CD4-positive, alpha-beta T cell treated with Interleukin-17A for 4 hours (primary cell): ENCODE results near the gene CHRDL2.
A peak's percentile ranks its signal among the peaks of the same experiment; 100 is the strongest.
"Not testable (repeated sequence)": the region's sequence is repeated elsewhere in the genome, so short reads cannot be mapped to it uniquely, and the experiment has no call there.

Source experiments
- DNase-seq: peaks from one replicate; pipeline ENCODE4 v3.0.0-alpha.2; 2020; ENCODE audit warnings: mixed read lengths

The CHRDL2 gene

DNA sequence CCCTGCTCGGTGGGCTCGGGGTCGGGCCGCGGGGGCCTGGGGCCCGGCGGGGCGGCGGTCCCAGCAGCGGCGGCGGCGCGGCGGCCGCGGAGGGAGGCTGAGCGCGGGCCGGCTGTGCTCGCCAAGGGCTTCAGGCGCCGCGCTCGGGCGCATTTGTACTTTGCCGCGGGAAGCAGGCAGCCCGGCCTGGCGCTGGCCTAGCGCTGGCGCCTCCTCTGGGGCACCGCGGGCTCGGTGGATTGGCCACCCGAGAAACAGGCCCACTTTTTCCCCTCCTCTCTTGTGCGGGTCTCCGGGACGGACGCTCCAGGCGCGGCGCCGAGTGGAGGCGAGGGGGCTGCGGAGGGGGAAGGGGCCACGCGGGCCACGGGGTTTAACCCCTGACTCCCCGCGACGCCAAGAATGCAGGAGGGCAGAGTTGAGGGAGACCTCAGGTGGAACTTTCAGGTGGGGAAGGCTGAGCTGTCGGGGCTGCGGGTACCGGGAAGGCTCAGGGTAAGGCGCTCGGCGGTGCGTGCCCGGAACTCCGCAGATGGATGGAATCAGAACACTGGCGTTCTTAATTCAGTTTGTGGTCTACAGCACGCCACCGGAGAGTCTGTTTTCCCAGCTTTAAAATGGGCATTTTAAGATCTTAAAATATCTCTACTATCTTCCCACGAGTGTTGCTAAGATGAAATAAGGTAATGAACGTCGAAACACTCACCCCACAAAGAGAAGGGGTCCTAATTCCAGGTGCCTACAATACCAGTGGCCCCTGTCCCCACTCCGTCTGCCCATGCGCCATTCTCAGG is at the start of gene CHRDL2:
Gene CHRDL2, minus strand, starts transcription at position 126 of the 794 bp plus-strand sequence. CDS start 538 bp downstream, outside the sequence.
- DNase-seq, result no peak

- no peak for DNase-seq
These were observed 49.2 kb upstream of the CHRDL2 start for GRCh38 chr11:74780248-74781005.

DNA sequence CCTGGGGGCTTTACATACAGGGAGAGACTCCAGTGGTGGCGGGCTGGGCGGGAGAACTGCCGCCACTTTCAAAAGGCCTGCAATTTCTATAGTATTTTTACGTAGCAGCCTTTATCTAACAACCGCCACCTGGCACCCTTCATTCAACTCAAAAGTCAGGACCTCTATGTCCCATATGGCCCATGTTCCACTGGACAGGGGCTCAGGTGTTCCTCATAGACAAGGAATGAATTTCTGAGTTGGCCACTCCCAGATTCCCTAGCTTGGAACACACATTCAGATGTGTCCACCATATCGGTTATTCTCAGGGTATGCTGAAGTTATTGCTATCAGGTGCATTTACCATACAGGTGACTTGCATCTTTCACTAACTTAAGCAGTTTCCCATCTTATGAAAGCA is 47.4 kb upstream of the CHRDL2 start:
- DNase-seq, result no peak

DNA sequence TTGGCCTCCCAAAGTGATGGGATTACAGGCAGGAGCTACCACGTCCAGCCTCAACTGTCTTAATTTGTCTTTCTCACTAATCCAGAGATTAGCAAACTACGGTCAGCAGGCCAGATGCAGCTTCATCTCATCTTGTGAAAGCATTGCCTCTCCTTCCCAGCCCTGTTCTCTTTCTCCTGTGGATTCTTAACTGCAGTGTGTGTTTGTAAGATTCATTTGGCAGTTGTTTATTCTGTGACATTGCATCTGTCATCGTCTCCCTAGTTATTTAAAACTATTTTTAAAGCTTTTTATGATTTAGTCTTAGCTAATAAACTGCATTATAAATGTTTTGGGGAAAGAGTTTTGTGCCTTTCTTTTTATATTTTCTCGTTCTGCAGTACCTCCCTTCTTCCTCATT is 46.7 kb upstream of the CHRDL2 start:
- no peak for DNase-seq

DNA sequence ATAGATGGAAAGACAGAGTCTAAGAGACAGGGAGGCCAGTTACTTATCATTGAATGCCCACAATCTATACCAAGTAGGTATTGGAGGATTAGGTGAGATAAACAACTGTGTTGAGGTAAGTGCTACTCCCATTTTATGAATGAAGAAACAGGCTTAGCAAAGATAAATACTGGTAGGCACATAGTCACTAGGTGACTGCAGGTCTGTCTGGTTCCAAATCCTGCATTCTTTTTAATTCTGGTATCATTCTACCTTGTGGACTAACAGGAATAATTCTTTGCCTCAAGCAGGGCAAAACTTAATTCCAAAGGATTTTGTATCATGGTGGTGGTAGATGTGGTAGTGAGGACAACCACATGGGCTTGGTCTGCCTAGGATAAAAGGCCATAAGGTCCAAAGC is 45.8 kb upstream of the CHRDL2 start:
- no peak for DNase-seq

DNA sequence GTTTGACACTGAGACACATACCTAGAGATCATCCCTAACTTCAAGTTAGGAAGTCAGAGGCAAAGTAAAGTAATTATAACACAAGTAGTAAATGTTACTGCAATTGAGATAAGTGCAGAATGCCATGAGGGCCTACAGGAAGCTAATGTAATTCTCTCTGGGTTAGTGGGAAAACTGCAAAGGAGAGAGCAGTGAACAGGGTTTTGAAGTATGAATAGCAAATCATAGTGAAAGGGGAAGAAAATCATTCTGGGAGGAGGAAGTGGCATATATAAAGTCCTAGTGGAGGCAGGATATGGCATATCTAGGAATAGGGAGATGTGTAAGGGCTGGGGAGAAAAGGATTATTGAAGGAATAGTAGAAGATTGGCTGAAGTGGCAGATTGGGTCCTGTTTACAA is 45.3 kb upstream of the CHRDL2 start:
- no peak for DNase-seq

GRCh38 chr11:74775762-74776161 is 44.5 kb upstream of the CHRDL2 start:
- no peak for DNase-seq

DNA sequence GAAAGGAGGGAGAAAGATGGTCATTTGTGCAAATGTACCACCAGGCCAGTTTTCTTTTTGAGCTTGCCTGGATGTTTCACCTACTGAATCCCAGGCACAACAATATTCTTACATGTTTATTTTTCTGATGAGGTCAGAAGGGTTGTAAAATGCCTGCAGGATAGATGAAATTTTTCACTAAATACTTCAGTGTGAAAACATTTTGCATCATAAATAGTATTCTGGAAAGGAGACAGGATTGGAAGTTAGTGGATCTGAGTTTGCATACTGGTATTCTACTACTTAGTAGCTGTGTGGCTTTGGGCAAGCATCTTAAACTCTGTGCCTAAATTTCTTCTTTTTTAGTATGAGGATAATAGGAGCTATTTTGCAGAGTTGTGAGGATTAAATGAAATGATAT is 42.2 kb upstream of the CHRDL2 start:
- no peak for DNase-seq

GRCh38 chr11:74771139-74771538 is 39.9 kb upstream of the CHRDL2 start:
- no peak for DNase-seq

DNA sequence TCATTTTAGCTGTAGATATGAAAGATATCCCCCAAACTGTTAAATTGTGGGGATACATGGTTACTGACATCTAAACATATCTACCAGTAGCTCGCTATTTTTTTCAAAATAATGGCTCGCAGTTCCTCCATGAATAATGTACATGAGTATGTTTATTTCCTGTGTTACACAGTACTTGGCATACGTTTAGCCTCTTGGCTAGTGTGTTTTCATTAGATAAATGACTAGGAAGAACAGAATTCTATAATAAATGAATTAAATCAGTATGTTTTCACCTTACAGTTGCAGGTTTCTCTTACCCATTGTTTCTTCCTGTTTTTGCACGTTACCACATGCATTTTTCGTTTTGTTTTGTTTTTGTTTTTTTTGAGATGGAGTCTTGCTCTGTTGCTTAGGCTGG is 39.2 kb upstream of the CHRDL2 start:
- DNase-seq, result no peak

DNA sequence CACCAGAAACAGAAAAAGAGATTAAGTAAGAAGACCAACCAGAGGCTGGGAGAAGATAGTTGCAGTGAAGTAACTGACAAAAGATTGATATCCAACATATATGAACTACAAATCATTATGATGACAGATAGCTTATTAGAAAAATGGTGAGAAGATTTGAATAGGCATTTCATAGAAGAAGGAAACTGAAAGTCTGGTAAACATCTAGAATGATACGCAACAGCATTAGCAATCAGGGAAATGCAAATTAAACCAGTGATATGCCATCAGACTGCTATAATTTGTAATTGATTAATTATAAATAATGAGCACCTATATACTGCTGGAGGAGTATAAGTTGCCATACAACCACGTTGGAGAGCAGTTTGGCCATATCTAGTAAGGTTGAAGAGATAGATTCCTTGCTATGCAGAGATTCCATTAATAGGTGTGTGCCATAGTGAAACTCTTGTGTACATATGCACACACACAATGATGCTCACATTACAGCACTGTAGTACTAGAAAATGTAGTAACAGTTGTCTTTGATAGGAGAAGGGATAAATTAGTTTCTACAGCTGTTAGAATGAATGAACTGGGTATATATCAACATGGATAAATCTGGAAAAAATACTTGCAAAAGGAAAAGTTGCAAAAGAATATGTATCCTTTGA is 38.0 kb upstream of the CHRDL2 start:
- DNase-seq, result no peak

GRCh38 chr11:74768172-74768651 is 37.0 kb upstream of the CHRDL2 start:
- not testable (repeated sequence) for DNase-seq

- no peak for DNase-seq
These were observed 35.7 kb upstream of the CHRDL2 start for GRCh38 chr11:74766905-74767304.

GRCh38 chr11:74756571-74756970 is 25.3 kb upstream of the CHRDL2 start:
- DNase-seq, result no peak

DNA sequence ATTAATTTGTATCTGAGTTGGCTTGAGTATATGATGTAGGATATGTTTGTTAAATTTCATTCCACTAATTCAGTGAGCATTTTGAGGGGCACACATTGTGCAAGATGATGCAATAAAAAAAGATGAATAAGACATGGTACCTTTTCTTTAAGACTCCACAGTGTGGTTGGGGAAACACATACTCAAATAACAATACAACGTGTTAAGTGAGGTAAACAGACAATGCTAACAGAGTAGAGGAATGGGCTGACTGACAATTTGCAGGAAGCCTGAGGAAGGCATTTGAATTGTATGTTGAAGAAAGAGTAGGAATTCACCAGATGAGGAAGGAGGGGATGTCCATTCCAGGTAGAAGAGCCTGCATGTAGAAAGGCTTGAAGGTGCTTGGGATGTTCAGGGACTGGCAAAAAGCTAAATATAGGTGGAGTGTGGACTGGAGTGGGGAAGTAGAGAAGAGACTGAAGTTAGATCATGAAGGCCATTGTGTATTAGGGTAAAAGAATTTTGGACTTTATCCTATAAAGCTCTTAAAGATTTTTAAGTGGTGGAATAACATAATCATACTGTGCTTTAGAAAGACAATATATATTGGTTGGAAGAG is 24.3 kb upstream of the CHRDL2 start:
- no peak for DNase-seq

GRCh38 chr11:74754507-74755252 is 23.5 kb upstream of the CHRDL2 start:
- DNase-seq, result no peak

- no peak for DNase-seq
These were observed 20.1 kb upstream of the CHRDL2 start for GRCh38 chr11:74751303-74751702.

- DNase-seq, result not testable (repeated sequence)
These were observed 19.4 kb upstream of the CHRDL2 start for GRCh38 chr11:74750598-74750997.

DNA sequence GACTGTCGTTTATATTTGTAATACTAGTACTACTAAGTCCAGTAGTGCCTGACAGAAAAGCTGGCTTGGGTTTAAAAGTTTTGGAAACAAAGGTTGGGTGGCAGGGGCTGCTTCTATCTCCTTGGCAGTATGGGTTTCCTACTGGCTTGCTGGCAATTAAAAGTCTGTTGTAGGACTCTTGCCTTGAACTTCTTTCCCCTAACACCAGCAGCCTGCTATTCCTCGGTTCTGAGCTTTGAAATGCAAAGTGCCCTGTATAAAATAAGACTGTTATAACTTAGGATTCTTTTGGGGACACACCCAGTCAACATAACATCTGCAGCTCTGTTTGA is 18.7 kb upstream of the CHRDL2 start:
- DNase-seq, result no peak

- DNase-seq, result peak; percentile 62
These were observed 18.1 kb upstream of the CHRDL2 start for GRCh38 chr11:74749127-74749964.
